ENCODE results near the gene IQGAP2. TPM values are rescaled to one million over a fixed set of nuclear protein-coding genes. Genes with fewer than 3 reads are reported as not detected.

Gene IQGAP2
- total and polyA plus RNA-seq, 2 of the 8 experiments (the other 6 are each of a cell fraction or from before 2014, with no cell fraction given) = 19.7 to 66.0 TPM

DNA sequence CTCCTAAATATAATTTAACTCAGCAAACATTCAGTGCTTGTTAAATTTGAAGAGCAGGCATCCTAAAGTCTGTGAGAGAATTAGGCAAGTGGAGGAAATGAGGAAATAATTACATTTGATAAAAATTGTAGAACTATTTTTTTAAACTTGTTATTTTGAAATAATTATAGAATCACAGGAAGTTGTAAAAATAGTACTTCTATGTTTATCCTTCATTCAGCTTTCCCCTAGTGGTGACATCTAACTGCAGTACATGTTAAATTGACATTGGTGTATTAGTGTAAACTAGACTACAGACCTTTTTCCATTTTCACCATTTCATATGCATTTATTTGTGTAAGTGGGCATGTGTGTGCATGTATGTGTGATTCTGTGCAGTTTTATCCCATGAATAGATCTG lies 168.5 kb downstream of the IQGAP2 start:
- Histone ChIP-seq H2BK120ac (replicated peaks; ENCODE audit: low read depth, low read length) (no peak overlapping the region), H3K4me2 (ENCODE audit: insufficient read depth in 1 of 2, low read depth in 2 of 2, low read length in 2 of 2) (no peak overlapping the region), H2AK5ac (ENCODE audit: low read depth, low read length) (no peak overlapping the region), H2BK15ac (ENCODE audit: low read length) (no peak overlapping the region), H3K79me2 (ENCODE audit: control insufficient read depth in 1 of 2, insufficient read depth in 2 of 2, low read length in 2 of 2) (no peaks in the 10 kb centered on the region), H4K20me1 (replicated peaks in 1 of 2; ENCODE audit: control insufficient read depth in 1 of 2, insufficient read depth in 2 of 2, low read length in 2 of 2) (no peaks in the 10 kb centered on the region), H4K5ac (ENCODE audit: insufficient read length, low read depth, low read length) (no peak overlapping the region), H3K36me3 (ENCODE audit: control insufficient read depth in 2 of 4, insufficient read depth in 4 of 4, low read length in 3 of 4) (no peaks in the 10 kb centered on the region), H2BK5ac (ENCODE audit: low read depth, low read length) (no peak overlapping the region), H3K9me3 (ENCODE audit: insufficient read depth in 2 of 2, low read depth in 1 of 2, low read length in 1 of 2) (no peaks in the 10 kb centered on the region), H3K79me1 (ENCODE audit: low read depth, low read length) (no peaks in the 10 kb centered on the region; the same call in 1 of the 2 replicates), H4K91ac (replicated peaks; ENCODE audit: insufficient read length, low read length) (no peak overlapping the region), H3K27me3 (replicated peaks in 1 of 4; ENCODE audit: control insufficient read depth in 3 of 4, extremely low read depth in 1 of 4, insufficient read depth in 3 of 4, low read length in 3 of 4) (no peaks in the 10 kb centered on the region), H3K14ac (ENCODE audit: insufficient read length) (no peak overlapping the region), H2BK20ac (ENCODE audit: low read length) (no peak overlapping the region), H3K23ac (ENCODE audit: insufficient read length) (no peak overlapping the region), H3K23me2 (ENCODE audit: low read depth, low read length) (no peaks in the 10 kb centered on the region), H2BK12ac (ENCODE audit: low read depth, low read length) (no peak overlapping the region), H3K56ac (replicated peaks; ENCODE audit: insufficient read length, low read depth, low read length) (no peak overlapping the region), H3K4me1 (replicated peaks in 1 of 4; ENCODE audit: control insufficient read depth in 3 of 4, insufficient read depth in 4 of 4, low read length in 3 of 4) (no peaks in the 10 kb centered on the region), H3K4me3 (ENCODE audit: extremely low read depth in 1 of 4, insufficient read depth in 2 of 4, low read depth in 3 of 4, low read length in 4 of 4) (no peak overlapping the region), H3K4ac (replicated peaks; ENCODE audit: insufficient read length, low read depth, low read length) (no peak overlapping the region), H2AFZ (ENCODE audit: low read length) (no peak overlapping the region), H3K27ac (ENCODE audit: low read depth, low read length) (no peak overlapping the region), H3K9ac (replicated peaks in 1 of 4; ENCODE audit: extremely low read depth in 1 of 4, low read depth in 3 of 4, low read length in 3 of 4) (no peak overlapping the region), H4K8ac (ENCODE audit: extremely low read depth, insufficient read depth, low read length) (no peak overlapping the region), H3K18ac (ENCODE audit: extremely low read depth, low read length) (no peak overlapping the region)
- no peak for DNase-seq (ENCODE audit: low read depth in 1 of 2, low spot score in 2 of 2)
- no peak for FAIRE-seq
- ChIA-PET POLR2A (ENCODE audit: partially characterized antibody) (interaction anchor here (1.4 kb wide), 1 partner anchor 11 kb away, joined by 3 read pairs; no protein-coding TSS in a partner anchor), CTCF (ENCODE audit: partially characterized antibody) (interaction anchor here (0.6 to 3.0 kb wide), 6 partner anchors 11 to 168 kb away, joined by 3 to 9 read pairs (median 5); partner anchors contain the start of gene IQGAP2)
- TF ChIP-seq SAP30 (IDR thresholded peaks at IDR 0.05; ENCODE audit: insufficient read depth, insufficient replicate concordance, low read length) (no peak), POU5F1 (IDR thresholded peaks at IDR 0.05; ENCODE audit: low read depth, low read length) (no peak), RAD21 (IDR thresholded peaks at IDR 0.05 in 1 of 2, conservative IDR thresholded peaks at IDR 0.05 in 1 of 2; ENCODE audit: low read depth in 2 of 2, low read length in 2 of 2) (no peak), CTBP2 (IDR thresholded peaks at IDR 0.05; ENCODE audit: borderline replicate concordance, insufficient read depth, insufficient read length, low read length) (no peak), FOSL1 (IDR thresholded peaks at IDR 0.05; ENCODE audit: insufficient read depth, low read depth, low read length) (no peak), JUND (IDR thresholded peaks at IDR 0.05; ENCODE audit: low read length) (no peak), YY1 (IDR thresholded peaks at IDR 0.05; ENCODE audit: low read depth, low read length) (no peak), EP300 (IDR thresholded peaks at IDR 0.05; ENCODE audit: borderline replicate concordance in 1 of 2, low read depth in 2 of 2, low read length in 2 of 2) (no peak), SP2 (IDR thresholded peaks at IDR 0.05; ENCODE audit: low read length) (no peak), CEBPB (IDR thresholded peaks at IDR 0.05; ENCODE audit: low read depth, low read length) (no peak)

All from H1 (cell line).